Measurements from ENCODE around the gene RAD51D.

The RAD51D gene

DNA sequence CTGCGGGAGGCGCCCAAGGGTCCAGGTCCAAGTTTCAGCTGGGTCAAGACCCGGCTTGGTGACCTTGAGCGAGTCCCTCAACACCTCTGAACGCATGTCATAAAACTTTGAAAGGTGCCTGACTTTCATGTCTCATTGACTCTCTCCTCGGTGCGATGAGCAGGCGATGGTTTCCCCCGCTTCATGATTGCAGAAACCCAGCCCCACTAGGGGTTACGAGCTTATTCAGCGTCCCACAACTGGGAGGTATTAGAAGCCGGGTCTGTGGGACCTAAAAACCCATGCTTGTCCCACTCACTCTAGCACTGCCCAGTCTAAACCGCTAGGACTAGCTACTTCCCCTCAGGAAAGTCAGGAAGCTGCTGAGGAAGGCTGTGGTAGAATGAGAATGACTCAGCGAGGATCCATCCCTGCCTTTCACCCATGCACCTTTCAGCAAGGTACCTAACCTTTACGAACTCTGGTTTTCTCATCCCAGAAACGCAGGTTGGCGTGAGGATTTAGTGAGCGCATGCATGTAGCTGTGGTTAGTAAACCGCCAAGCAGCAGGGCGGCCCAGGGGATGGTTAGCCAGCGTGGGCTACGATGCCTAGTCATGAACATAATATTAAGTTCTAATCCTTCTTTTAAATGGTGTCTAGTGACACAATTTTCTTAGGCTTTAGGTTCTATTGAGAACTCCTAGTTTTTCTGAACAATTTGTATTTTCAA, 29.9 kb downstream of the RAD51D start:
- peak; percentile 78 for DNase-seq

- DNase-seq: peak; percentile 97
These were observed 30.6 kb downstream of the RAD51D start for GRCh38 chr17:35088881-35089585.

- peak; percentile 76 for DNase-seq
These were observed 31.2 kb downstream of the RAD51D start for GRCh38 chr17:35088356-35088880.

GRCh38 chr17:35087731-35088355, 31.8 kb downstream of the RAD51D start:
- DNase-seq: peak; percentile 73

- no peak for DNase-seq
These were observed 32.6 kb downstream of the RAD51D start for GRCh38 chr17:35086931-35087573.

- no peak for DNase-seq
These were observed 33.5 kb downstream of the RAD51D start for GRCh38 chr17:35086164-35086563.

DNA sequence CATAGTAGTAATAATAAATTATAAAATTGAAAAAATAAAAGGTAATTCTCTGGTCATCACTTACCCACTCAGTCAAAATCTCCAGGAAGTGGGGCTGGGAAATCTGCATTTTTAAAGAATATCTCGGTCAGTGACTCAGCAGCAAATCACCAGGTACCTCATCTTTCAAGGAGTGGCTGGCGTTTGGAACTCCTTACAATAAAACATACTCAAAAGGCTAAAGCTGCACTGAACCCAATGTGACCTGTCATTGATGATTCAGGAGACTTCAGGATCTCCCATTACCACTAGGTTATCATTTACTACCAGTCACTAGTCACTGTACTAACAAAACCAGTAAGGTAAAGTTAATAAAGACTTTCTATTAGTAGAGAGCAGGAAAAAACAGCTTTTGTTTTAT, 34.7 kb downstream of the RAD51D start:
- no peak for DNase-seq

- DNase-seq: no peak
These were observed 36.6 kb downstream of the RAD51D start for GRCh38 chr17:35083071-35083470.

DNA sequence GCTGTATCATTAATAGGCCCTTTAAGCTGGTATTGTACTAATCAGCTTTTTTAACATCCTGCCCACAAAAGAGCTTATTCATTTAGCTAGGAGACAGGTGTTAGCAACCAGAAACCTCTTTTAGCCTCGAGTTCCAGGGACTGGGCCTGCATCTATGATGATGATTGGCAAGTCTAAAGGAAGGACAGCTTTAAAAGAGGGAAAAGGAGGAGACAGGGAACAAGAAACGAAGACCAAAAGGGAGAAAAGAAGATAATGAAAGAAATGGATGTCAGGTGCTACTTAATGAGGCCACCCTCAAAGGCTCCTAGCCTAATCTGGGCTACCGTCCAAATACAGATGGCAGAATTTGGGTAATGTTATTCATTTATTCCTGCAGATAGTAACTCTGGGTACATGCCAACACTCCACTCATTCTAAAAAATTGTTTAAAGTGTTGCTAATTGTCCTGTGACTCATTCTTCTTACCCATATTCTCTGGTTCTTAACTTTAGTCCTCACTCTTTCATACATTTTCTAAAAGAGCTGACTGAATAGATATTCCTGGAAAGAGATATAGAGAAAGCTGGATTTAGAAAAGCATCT, 37.5 kb downstream of the RAD51D start:
- no peak for DNase-seq

- DNase-seq: no peak
These were observed 38.0 kb downstream of the RAD51D start for GRCh38 chr17:35081638-35082037.

DNA sequence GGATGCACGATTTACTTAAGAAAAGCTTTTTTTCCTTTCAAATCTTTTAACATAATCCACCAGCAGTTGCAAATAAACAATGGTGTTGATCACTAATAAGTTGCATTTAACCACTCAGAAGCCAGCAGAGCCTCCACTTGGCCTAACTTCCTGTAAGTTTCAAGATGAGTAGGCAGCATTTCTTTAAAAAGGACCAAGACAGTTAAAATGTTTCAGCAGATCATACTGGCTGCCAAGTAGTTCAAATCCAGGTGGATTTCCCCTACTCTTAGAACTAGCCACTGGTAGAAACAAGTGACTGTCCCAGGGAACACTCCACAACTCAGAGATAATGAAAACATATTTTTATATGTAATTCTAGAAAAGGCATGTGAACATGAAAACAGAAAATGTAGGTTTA, 39.1 kb downstream of the RAD51D start:
- DNase-seq: no peak

DNA sequence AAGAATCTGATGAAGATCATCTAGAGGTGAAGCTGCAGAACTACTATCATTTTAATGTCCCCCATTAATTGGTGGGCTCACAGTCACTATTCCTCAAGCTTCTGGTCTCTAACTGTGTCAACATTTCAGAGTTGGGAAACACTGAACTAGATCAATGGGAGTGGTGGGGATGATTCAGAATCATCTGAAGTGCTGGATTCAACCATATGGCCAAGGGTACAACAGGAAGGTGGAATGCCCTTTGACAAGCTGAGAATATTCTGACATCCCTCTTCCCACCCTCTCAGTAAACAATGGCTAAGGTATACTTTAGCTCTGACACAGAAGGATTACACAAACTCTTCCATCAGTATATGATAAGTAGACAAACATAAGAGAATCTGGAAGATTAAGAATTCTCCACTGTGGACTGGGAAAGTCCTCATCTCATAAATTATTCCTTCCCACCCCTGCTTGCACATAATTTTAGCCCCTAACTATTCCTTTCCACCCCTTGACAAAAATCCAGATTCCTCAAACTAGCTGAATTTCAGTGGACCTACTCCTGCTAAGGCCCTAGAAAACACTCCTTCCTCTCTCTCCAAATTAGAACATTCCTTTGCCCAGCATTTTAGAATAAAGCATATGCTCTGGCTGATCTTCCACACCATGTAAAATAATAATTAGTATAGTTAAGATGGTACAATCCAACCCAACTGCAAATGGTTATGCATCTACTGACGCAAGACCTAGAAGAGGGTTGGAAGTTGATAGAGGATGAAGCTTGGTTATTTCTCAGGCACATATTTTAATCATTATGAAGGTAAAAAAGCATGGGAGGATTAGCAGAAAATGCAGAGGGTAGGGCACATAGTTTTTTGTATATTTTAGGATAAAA, 39.9 kb downstream of the RAD51D start:
- DNase-seq: no peak

- DNase-seq: no peak
These were observed 42.8 kb downstream of the RAD51D start for GRCh38 chr17:35076874-35077273.

GRCh38 chr17:35074711-35075707, 44.7 kb downstream of the RAD51D start:
- no peak for DNase-seq

DNA sequence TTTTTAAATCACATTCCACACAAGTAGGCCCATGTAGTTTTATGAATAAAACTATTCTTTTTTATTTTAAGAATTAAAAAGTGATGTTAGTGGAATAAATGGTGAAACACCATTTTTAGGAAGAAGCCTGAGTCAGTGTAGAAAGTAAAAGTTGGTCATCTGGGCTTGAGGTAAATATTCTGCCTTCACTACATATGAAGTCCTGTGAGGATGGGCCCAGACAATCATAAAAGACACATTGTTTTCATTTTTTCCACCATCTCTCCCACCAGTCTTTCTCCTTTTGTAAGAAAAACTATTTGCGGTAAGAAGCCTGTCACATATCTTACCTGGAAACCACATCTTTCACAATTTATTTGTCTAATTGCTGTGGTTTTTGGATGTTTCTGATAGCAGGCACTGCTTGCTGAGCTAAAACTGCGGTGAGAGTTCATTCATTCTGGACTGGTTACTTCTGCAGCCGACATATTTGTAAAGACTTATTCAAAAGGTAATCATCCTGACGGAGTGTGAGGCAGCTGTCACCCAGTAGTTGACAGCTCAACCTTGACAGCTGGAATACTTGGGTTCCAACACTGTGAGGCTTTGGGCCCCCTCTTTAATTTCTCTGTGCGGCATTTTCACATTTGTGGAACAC, 45.6 kb downstream of the RAD51D start:
- no peak for DNase-seq

DNA sequence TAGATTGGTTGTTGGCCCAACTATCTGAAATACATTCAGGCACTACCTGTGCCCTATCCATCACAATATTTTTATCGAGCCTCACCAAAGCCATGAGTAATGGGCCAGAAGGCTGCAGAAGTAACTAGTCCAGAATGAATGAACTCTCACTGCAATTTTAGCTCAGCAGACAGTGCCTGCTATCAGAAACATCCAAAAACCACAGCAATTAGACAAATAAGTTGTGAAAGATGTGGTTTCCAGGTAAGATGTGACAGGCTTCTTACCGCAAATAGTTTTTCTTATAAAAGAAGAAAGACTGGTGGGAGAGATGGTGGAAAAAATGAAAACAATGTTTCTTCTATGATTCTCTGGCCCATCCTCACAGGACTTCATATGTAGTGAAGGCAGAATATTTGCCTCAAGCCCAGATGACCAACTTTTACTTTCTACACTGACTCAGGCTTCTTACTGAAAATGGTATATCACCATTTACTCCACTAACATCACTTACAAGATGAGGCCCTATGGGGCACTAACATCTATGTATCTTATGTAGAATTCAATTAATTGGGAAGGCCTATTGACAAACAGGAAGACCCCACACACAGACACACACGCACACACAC, 46.4 kb downstream of the RAD51D start:
- no peak for DNase-seq

- DNase-seq: no peak
These were observed 50.3 kb downstream of the RAD51D start for GRCh38 chr17:35069311-35069710.

DNA sequence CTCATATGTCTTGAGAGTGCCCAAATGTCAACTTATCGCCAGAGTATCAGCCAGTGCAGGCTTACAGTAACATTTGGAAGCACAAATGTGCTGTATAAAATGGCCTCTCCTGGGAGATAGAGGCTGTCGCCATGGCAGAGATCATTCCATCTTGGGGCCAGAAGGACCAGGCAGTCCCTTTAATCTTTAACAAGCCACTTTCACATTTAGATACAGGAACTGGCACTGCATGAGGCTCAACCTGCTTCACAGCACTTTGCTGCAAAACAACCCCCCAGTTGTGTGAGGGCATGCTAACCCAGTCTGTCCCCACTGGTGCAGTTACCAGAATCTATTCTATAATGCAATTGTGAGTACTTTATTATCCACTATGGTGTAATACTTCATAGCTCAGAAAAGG, 51.4 kb downstream of the RAD51D start:
- no peak for DNase-seq

DNA sequence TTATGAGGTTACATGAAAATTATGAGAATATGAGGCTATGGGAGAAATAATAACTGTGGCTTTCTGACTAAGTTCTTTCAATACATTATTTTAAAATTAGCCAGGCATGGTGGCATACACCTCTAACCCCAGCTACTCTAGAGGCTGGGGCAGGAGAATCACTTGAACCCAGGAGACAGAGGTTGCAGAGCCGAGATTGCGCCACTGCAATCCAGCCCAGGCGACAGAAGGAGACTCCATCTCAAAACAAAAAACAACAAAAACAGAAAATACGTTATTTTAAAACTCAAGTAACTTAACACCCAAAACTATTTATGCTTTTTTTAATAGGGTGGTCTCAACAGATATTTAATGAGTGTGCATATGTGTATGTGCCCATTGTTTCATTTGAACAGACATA, 53.8 kb downstream of the RAD51D start:
- no peak for DNase-seq

All from activated effector memory CD4-positive, alpha-beta T cell treated with anti-CD3 and anti-CD28 coated beads, Interleukin-2, amount 50 U/mL, for 16 hours (primary cell).